H9 (cell line): ENCODE data around the gene DMTF1. TPM values are rescaled to one million over a fixed set of nuclear protein-coding genes. Genes with fewer than 3 reads are reported as not detected.

ENCODE experiments used
- DNase-seq: peaks from one replicate; pipeline ENCODE4 v3.0.0-alpha.2; 2017
- H2AFZ ChIP-seq: one replicate; pipeline ENCODE4 v1.6.1; 2013; ENCODE audit warnings: mild to moderate bottlenecking, low read length, control low read depth, moderate library complexity
- H2AK5ac ChIP-seq: 2 replicates; pipeline ENCODE4 v1.6.1; 2013; ENCODE audit warnings: low read length, control low read depth, mixed read lengths; ENCODE audit not compliant: insufficient read length
- H2BK120ac ChIP-seq: one replicate; pipeline ENCODE4 v1.6.1; 2013; ENCODE audit warnings: low read depth, mild to moderate bottlenecking, low read length, control low read depth, inconsistent platforms; ENCODE audit not compliant: poor library complexity, severe bottlenecking
- H2BK12ac ChIP-seq: 2 replicates; pipeline ENCODE4 v1.6.1; 2013; ENCODE audit warnings: low read length, control low read depth, mixed read lengths, low read depth; ENCODE audit not compliant: insufficient read length
- H2BK15ac ChIP-seq: 2 replicates; pipeline ENCODE4 v1.6.1; 2013; ENCODE audit warnings: low read depth, low read length, control low read depth
- H2BK20ac ChIP-seq: one replicate; pipeline ENCODE4 v1.6.1; 2013; ENCODE audit warnings: low read depth, mild to moderate bottlenecking, low read length, control low read depth, inconsistent platforms; ENCODE audit not compliant: poor library complexity, severe bottlenecking
- H2BK5ac ChIP-seq: 2 replicates; pipeline ENCODE4 v1.6.1; 2013; ENCODE audit warnings: low read length, control low read depth, mixed read lengths; ENCODE audit not compliant: insufficient read length
- H3K14ac ChIP-seq: 2 replicates; pipeline ENCODE4 v1.6.1; 2013; ENCODE audit warnings: low read length, control low read depth; ENCODE audit not compliant: insufficient read depth
- H3K18ac ChIP-seq: 2 replicates; pipeline ENCODE4 v1.6.1; 2013; ENCODE audit warnings: low read depth, mild to moderate bottlenecking, mixed read lengths, low read length, control low read depth; ENCODE audit not compliant: insufficient read length
- H3K23ac ChIP-seq: 2 replicates; pipeline ENCODE4 v1.6.1; 2013; ENCODE audit warnings: low read length, control low read depth, mixed read lengths, low read depth; ENCODE audit not compliant: insufficient read length
- H3K23me2 ChIP-seq: 2 replicates; pipeline ENCODE4 v1.6.1; 2013; ENCODE audit warnings: low read depth, mild to moderate bottlenecking, mixed read lengths, low read length, control low read depth; ENCODE audit not compliant: insufficient read length, poor library complexity, severe bottlenecking
- H3K27ac ChIP-seq: 2 replicates; pipeline ENCODE4 v1.5.1; 2013; ENCODE audit warnings: low read length, control low read depth, mixed read lengths, low read depth; ENCODE audit not compliant: insufficient read length
- H3K27me3 ChIP-seq: 2 replicates; pipeline ENCODE4 v1.6.1; 2013; ENCODE audit warnings: low read length, control low read depth, inconsistent platforms; ENCODE audit not compliant: insufficient read depth
- H3K4ac ChIP-seq: 2 replicates; pipeline ENCODE4 v1.6.1; 2013; ENCODE audit warnings: low read depth, mild to moderate bottlenecking, control low read depth, inconsistent platforms, low read length, moderate library complexity
- H3K4me1 ChIP-seq: 2 replicates; pipeline ENCODE4 v1.6.1; 2013; ENCODE audit warnings: low read length, control low read depth, inconsistent platforms; ENCODE audit not compliant: insufficient read depth
- H3K4me2 ChIP-seq: 2 replicates; pipeline ENCODE4 v1.6.1; 2013; ENCODE audit warnings: low read length, control low read depth, mixed read lengths; ENCODE audit not compliant: insufficient read length, insufficient read depth
- H3K56ac ChIP-seq: 2 replicates; pipeline ENCODE4 v1.6.1; 2013; ENCODE audit warnings: low read depth, mild to moderate bottlenecking, mixed read lengths, low read length, control low read depth; ENCODE audit not compliant: insufficient read length
- H3K79me1 ChIP-seq: 2 replicates; pipeline ENCODE4 v1.6.1; 2013; ENCODE audit warnings: low read depth, mild to moderate bottlenecking, moderate library complexity, low read length, control low read depth, inconsistent platforms; ENCODE audit not compliant: insufficient read depth, poor library complexity, severe bottlenecking
- H3K79me2 ChIP-seq: 2 replicates; pipeline ENCODE4 v1.6.1; 2013; ENCODE audit warnings: low read length, control low read depth, inconsistent platforms; ENCODE audit not compliant: insufficient read depth
- H3K9ac ChIP-seq: 2 replicates; pipeline ENCODE4 v1.6.1; 2013; ENCODE audit warnings: low read length, control low read depth, mixed read lengths; ENCODE audit not compliant: insufficient read length; ENCODE audit errors: extremely low read depth
- H3K9me3 ChIP-seq: one replicate; pipeline ENCODE4 v1.6.1; 2013; ENCODE audit warnings: low read depth, low read length, inconsistent platforms; ENCODE audit not compliant: control insufficient read depth
- H3T11ph ChIP-seq: one replicate; pipeline ENCODE4 v1.6.1; 2013; ENCODE audit warnings: mild to moderate bottlenecking, low read length, control low read depth, inconsistent platforms
- H4K20me1 ChIP-seq: one replicate; pipeline ENCODE4 v1.6.1; 2013; ENCODE audit not compliant: control insufficient read depth, insufficient read length, insufficient read depth
- H4K5ac ChIP-seq: 2 replicates; pipeline ENCODE4 v1.6.1; 2013; ENCODE audit warnings: low read depth, mild to moderate bottlenecking, mixed read lengths, low read length, control low read depth; ENCODE audit not compliant: insufficient read length
- H4K8ac ChIP-seq: replicated peaks from 2 replicates; pipeline ENCODE4 v1.6.1; 2013; ENCODE audit warnings: low read length, control low read depth, mixed read lengths, low read depth; ENCODE audit not compliant: insufficient read length
- H4K91ac ChIP-seq: 2 replicates; pipeline ENCODE4 v1.6.1; 2013; ENCODE audit warnings: low read depth, mild to moderate bottlenecking, moderate library complexity, mixed read lengths, low read length, control low read depth; ENCODE audit not compliant: insufficient read length
- H3K27ac Mint-ChIP-seq, 3 experiments: 2 replicates in 2 of 3; 3 replicates in 1 of 3; pipeline ENCODE4 v1.8.0; 2020 to 2021; ENCODE audit warnings: mixed read lengths in 3 of 3, mild to moderate bottlenecking in 1 of 3, moderate library complexity in 1 of 3
- H3K27me3 Mint-ChIP-seq: 2 replicates; pipeline ENCODE4 v1.8.0; 2021; ENCODE audit warnings: low read depth, mild to moderate bottlenecking, moderate library complexity, mixed read lengths
- H3K36me3 Mint-ChIP-seq, 3 experiments: 2 replicates in 2 of 3; 3 replicates in 1 of 3; pipeline ENCODE4 v1.8.0; 2020 to 2021; ENCODE audit warnings: low read depth in 3 of 3, mixed read lengths in 3 of 3; ENCODE audit not compliant: insufficient read depth in 1 of 3
- H3K4me1 Mint-ChIP-seq, 2 experiments: 2 replicates each; pipeline ENCODE4 v1.8.0; 2020; ENCODE audit warnings: mixed read lengths in 2 of 2
- H3K4me3 Mint-ChIP-seq, 2 experiments: 2 replicates in 1 of 2; 3 replicates in 1 of 2; pipeline ENCODE4 v1.8.0; 2020 to 2021; ENCODE audit warnings: mild to moderate bottlenecking in 2 of 2, mixed read lengths in 2 of 2, moderate library complexity in 1 of 2
- H3K9me3 Mint-ChIP-seq, 2 experiments: 2 replicates in 1 of 2; 3 replicates in 1 of 2; pipeline ENCODE4 v1.8.0; 2020; ENCODE audit warnings: mild to moderate bottlenecking in 2 of 2, mixed read lengths in 2 of 2, moderate library complexity in 1 of 2
- WGBS: extraction: QIAGEN DNeasy Blood & Tissue Kit; methylation state at CpG from one replicate; pipeline ENCODE4 v1.1.7; 2013; ENCODE audit warnings: missing lambda C conversion rate, low lambda C conversion rate, mixed read lengths; ENCODE audit not compliant: insufficient read length; ENCODE audit errors: extremely low coverage; 5-methylcytosine and 5-hydroxymethylcytosine counted together
- total RNA-seq: library from RNA; stranded (reverse); gene quantifications from 2 replicates; pipeline ENCODE4 v1.2.1, GENCODE V29; 2021
- TF ChIP-seq, protein P1 (sequence below): fragments of 200-600 bp; sonication (generic); conservative IDR thresholded peaks from 3 replicates; pipeline ENCODE4 v1.8.0; 2021; ENCODE audit warnings: antibody characterized with exemption, mild to moderate bottlenecking

Gene DMTF1
- total RNA-seq, 1 experiment from 2014 or later = 111 TPM

DNA sequence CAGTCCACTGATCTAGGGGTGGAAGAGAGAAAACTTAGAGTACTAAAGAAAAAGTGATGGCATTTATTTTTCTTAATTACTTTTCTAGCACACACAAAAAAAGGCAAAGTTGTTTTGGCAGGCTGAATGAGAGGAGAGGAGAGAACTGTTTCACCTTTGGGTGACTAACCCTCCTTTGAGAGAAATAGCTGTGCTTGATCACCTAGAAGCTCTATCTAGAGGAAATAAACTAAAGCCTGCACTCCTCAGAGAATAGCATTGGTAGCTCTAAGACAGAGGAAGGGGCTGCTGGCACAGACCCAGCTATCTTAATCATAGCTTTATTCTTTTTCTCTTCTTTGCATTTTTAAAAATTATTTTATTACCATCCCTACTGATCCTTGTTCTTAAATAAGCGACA is 61.0 kb downstream of the DMTF1 start:
- no peak for DNase-seq
- Histone ChIP-seq H2BK5ac (no peak overlapping the region), H3K4ac (no peak overlapping the region), H3K14ac (no peak overlapping the region), H3K4me1 (no peaks in the 10 kb centered on the region), H2AFZ (no peak overlapping the region), H3K9ac (no peak overlapping the region), H2BK15ac (no peak overlapping the region), H4K5ac (no peak overlapping the region), H4K20me1 (no peaks in the 10 kb centered on the region), H3K18ac (no peak overlapping the region), H3K27me3 (no peaks in the 10 kb centered on the region), H4K8ac (no peak overlapping the region), H3K79me1 (peaks cover 6% of the 10 kb centered on the region), H3T11ph (no peak overlapping the region), H3K79me2 (peaks cover 4% of the 10 kb centered on the region; the same call in 1 of the 2 replicates), H3K9me3 (no peaks in the 10 kb centered on the region), H3K23me2 (no peaks in the 10 kb centered on the region), H2BK20ac (no peak overlapping the region), H4K91ac (no peak overlapping the region), H3K27ac (no peak overlapping the region), H3K4me2 (no peak overlapping the region), H3K23ac (no peak overlapping the region), H2BK12ac (no peak overlapping the region), H2BK120ac (no peak overlapping the region), H2AK5ac (no peak overlapping the region), H3K56ac (no peak overlapping the region)
- Mint-ChIP-seq H3K27me3 (no peaks in the 10 kb centered on the region), H3K27ac (no peak overlapping the region), H3K4me1 (peaks cover 12 to 16% of the 10 kb centered on the region in 2 experiments), H3K36me3 (peaks cover 19 to 41% (median 34%) of the 10 kb centered on the region in 3 experiments), H3K4me3 (no peak overlapping the region), H3K9me3 (peaks cover 5 to 6% of the 10 kb centered on the region in 2 experiments; a peak in 3 of 5 replicates)
- WGBS = no CpG with 5 or more reads among the region's 1 CpG
- TF ChIP-seq, protein P1, sequence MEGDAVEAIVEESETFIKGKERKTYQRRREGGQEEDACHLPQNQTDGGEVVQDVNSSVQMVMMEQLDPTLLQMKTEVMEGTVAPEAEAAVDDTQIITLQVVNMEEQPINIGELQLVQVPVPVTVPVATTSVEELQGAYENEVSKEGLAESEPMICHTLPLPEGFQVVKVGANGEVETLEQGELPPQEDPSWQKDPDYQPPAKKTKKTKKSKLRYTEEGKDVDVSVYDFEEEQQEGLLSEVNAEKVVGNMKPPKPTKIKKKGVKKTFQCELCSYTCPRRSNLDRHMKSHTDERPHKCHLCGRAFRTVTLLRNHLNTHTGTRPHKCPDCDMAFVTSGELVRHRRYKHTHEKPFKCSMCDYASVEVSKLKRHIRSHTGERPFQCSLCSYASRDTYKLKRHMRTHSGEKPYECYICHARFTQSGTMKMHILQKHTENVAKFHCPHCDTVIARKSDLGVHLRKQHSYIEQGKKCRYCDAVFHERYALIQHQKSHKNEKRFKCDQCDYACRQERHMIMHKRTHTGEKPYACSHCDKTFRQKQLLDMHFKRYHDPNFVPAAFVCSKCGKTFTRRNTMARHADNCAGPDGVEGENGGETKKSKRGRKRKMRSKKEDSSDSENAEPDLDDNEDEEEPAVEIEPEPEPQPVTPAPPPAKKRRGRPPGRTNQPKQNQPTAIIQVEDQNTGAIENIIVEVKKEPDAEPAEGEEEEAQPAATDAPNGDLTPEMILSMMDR = no peak
